ENCODE measurements around the gene GRAMD2A. TPM values are rescaled to one million over a fixed set of nuclear protein-coding genes. Genes with fewer than 3 reads are reported as not detected.

GRAMD2A gene
- total RNA-seq, 3 donors from 2014 or later (not counting 1 experiment from before 2014, with no cell fraction given), result not detected

GRCh38 chr15:72200395-72201237, 3.0 kb upstream of the GRAMD2A start:
- intact Hi-C loops (cut with micrococcal nuclease), result no loop called here
- H3K4me1 Mint-ChIP-seq, result peaks cover 5% of the 10 kb centered on the region in 2 donors
- H3K36me3 ChIP-seq (ENCODE audit: control insufficient read depth, insufficient read depth, low read length), result peaks cover 71% of the 10 kb centered on the region
- H3K9me3 ChIP-seq (ENCODE audit: control insufficient read depth, insufficient read depth, low read length), result no peaks in the 10 kb centered on the region
- H3K9me3 Mint-ChIP-seq, result no peaks in the 10 kb centered on the region
- ATAC-seq, result no peak
- peaks cover 2% of the 10 kb centered on the region for H3K27me3 ChIP-seq (ENCODE audit: control insufficient read depth, insufficient read depth, low read length)
- H3K27ac ChIP-seq (ENCODE audit: low read length), result no peak overlapping the region
- H3K27ac Mint-ChIP-seq, result peak overlapping the region in 1 of 2 donors; percentile 36
- no peaks in the 10 kb centered on the region for H3K36me3 Mint-ChIP-seq
- H3K4me3 Mint-ChIP-seq, result no peak overlapping the region
- TF ChIP-seq CTCF (IDR thresholded peaks at IDR 0.05), result no peak
- no peak overlapping the region for H3K4me3 ChIP-seq (ENCODE audit: low read length)
- H3K4me1 ChIP-seq (ENCODE audit: control insufficient read depth, insufficient read depth, low read length), result peaks cover 3% of the 10 kb centered on the region
- H3K27me3 Mint-ChIP-seq (ENCODE audit: low read depth in 2 of 2), result peaks cover 10 to 16% of the 10 kb centered on the region in 2 donors
- WGBS (ENCODE audit: insufficient coverage), result 91% methylated on average over 15 of the region's 15 CpGs
- no peak for DNase-seq

GRCh38 chr15:72199721-72200212, 2.2 kb upstream of the GRAMD2A start:
- no peak overlapping the region for H3K27ac ChIP-seq (ENCODE audit: low read length)
- Mint-ChIP-seq H3K27ac (no peak overlapping the region), H3K36me3 (no peaks in the 10 kb centered on the region), H3K27me3 (ENCODE audit: low read depth in 2 of 2) (peaks cover 13 to 16% of the 10 kb centered on the region in 2 donors), H3K4me3 (no peak overlapping the region), H3K9me3 (no peaks in the 10 kb centered on the region), H3K4me1 (peaks cover 5% of the 10 kb centered on the region in 2 donors)
- peak; percentile 67 to 88 for DNase-seq
- peaks cover 6% of the 10 kb centered on the region for H3K4me1 ChIP-seq (ENCODE audit: control insufficient read depth, insufficient read depth, low read length)
- H3K4me3 ChIP-seq (ENCODE audit: low read length), result no peak overlapping the region
- H3K36me3 ChIP-seq (ENCODE audit: control insufficient read depth, insufficient read depth, low read length), result peaks cover 63% of the 10 kb centered on the region
- peak; percentile 82 to 94 (median 84) for ATAC-seq
- H3K27me3 ChIP-seq (ENCODE audit: control insufficient read depth, insufficient read depth, low read length), result peaks cover 2% of the 10 kb centered on the region
- intact Hi-C loops (cut with micrococcal nuclease), result loop anchor here (1.0 to 10.0 kb wide), 4 partner anchors 29 to 475 kb away; partner anchors contain the start of gene PARP6
- WGBS (ENCODE audit: insufficient coverage), result 66% methylated on average over 2 of the region's 2 CpGs
- no peaks in the 10 kb centered on the region for H3K9me3 ChIP-seq (ENCODE audit: control insufficient read depth, insufficient read depth, low read length)
- peak; percentile 84 for TF ChIP-seq CTCF (IDR thresholded peaks at IDR 0.05)

- H3K4me1 ChIP-seq (ENCODE audit: control insufficient read depth, insufficient read depth, low read length), result peaks cover 6% of the 10 kb centered on the region
- DNase-seq, result no peak
- Mint-ChIP-seq H3K36me3 (no peaks in the 10 kb centered on the region), H3K27ac (no peak overlapping the region), H3K4me1 (peaks cover 5% of the 10 kb centered on the region in 2 donors), H3K4me3 (no peak overlapping the region), H3K27me3 (ENCODE audit: low read depth in 2 of 2) (peaks cover 16% of the 10 kb centered on the region in 2 donors), H3K9me3 (no peaks in the 10 kb centered on the region)
- TF ChIP-seq CTCF (IDR thresholded peaks at IDR 0.05), result no peak
- H3K4me3 ChIP-seq (ENCODE audit: low read length), result no peak overlapping the region
- peaks cover 2% of the 10 kb centered on the region for H3K27me3 ChIP-seq (ENCODE audit: control insufficient read depth, insufficient read depth, low read length)
- no peak overlapping the region for H3K27ac ChIP-seq (ENCODE audit: low read length)
- WGBS (ENCODE audit: insufficient coverage), result 98% methylated on average over 2 of the region's 2 CpGs
- intact Hi-C loops (cut with micrococcal nuclease), result loop anchor here (1.0 to 10.0 kb wide), 4 partner anchors 29 to 476 kb away; partner anchors contain the start of gene PARP6
- H3K9me3 ChIP-seq (ENCODE audit: control insufficient read depth, insufficient read depth, low read length), result no peaks in the 10 kb centered on the region
- no peak for ATAC-seq
- peaks cover 57% of the 10 kb centered on the region for H3K36me3 ChIP-seq (ENCODE audit: control insufficient read depth, insufficient read depth, low read length)
Observed at GRCh38 chr15:72199205-72199515, 1.6 kb upstream of the GRAMD2A start.
